Activated naive CD4-positive, alpha-beta T cell treated with anti-CD3 and anti-CD28 coated beads, Interleukin-2, amount 10 ng/mL, durations not matched to agents 7 days and 5 days (primary cell): ENCODE data around the gene HDGF.

Experiments
- CTCF ChIA-PET: fragments of 350-600 bp; sonication (Branson Sonifier 250); formaldehyde crosslinking; loops from one replicate; lab custom pipeline; 2021; ENCODE audit warnings: antibody characterized with exemption; lab: Charles Lee
- DNase-seq: peaks from one replicate; pipeline ENCODE4 v3.0.0-alpha.2; 2020
- H3K27ac Mint-ChIP-seq: one replicate; pipeline ENCODE4 v1.8.0; 2021; ENCODE audit warnings: mild to moderate bottlenecking, moderate library complexity, mixed read lengths
- H3K27me3 Mint-ChIP-seq: one replicate; pipeline ENCODE4 v1.8.0; 2021; ENCODE audit warnings: mild to moderate bottlenecking, mixed read lengths
- H3K36me3 Mint-ChIP-seq: one replicate; pipeline ENCODE4 v1.8.0; 2021; ENCODE audit warnings: mixed read lengths
- H3K4me1 Mint-ChIP-seq: one replicate; pipeline ENCODE4 v1.8.0; 2021; ENCODE audit warnings: mixed read lengths
- H3K4me3 Mint-ChIP-seq: one replicate; pipeline ENCODE4 v1.8.0; 2021; ENCODE audit warnings: mild to moderate bottlenecking, moderate library complexity, mixed read lengths
- H3K9me3 Mint-ChIP-seq: one replicate; pipeline ENCODE4 v1.8.0; 2021; ENCODE audit warnings: mixed read lengths

Gene HDGF

GRCh38 chr1:156740237-156740740 lies 11.2 kb downstream of the HDGF start:
- Mint-ChIP-seq H3K4me1 (peaks cover 54% of the 10 kb centered on the region), H3K36me3 (peaks cover 47% of the 10 kb centered on the region), H3K4me3 (peak overlapping the region; percentile 97), H3K9me3 (no peaks in the 10 kb centered on the region), H3K27me3 (no peaks in the 10 kb centered on the region), H3K27ac (peak overlapping the region; percentile 97)
- DNase-seq: no peak
- CTCF ChIA-PET: interaction anchor here (0.9 to 2.0 kb wide), 5 partner anchors 10 to 119 kb away, joined by 3 to 17 read pairs (median 4); partner anchors contain the start of genes ISG20L2 and METTL25B

DNA sequence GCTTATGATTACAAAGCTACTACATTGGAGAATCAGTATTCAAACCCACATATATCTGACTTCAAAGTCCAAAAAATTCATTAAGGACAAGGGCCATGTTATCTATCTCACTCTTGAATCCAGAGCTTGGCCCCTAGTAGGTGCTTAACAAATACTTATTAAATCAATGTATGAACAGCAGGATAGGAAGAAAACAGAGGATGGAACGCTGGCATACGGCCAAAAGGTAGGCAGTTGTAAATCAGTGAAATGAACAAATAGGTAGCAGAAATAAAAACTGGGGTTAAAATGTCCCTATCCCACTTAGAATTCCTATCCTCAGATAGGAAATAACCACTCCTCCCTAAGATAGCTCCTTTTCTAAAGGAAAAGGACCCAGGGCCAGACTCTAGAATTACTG lies 12.6 kb downstream of the HDGF start:
- H3K27me3 Mint-ChIP-seq: no peaks in the 10 kb centered on the region
- peaks cover 40% of the 10 kb centered on the region for H3K36me3 Mint-ChIP-seq
- peaks cover 45% of the 10 kb centered on the region for H3K4me1 Mint-ChIP-seq
- H3K9me3 Mint-ChIP-seq: no peaks in the 10 kb centered on the region
- CTCF ChIA-PET: interaction anchor here (1.3 kb wide), 2 partner anchors 8 to 12 kb away, joined by 5 to 9 read pairs; no protein-coding TSS in a partner anchor
- no peak overlapping the region for H3K27ac Mint-ChIP-seq
- DNase-seq: no peak
- no peak overlapping the region for H3K4me3 Mint-ChIP-seq

DNA sequence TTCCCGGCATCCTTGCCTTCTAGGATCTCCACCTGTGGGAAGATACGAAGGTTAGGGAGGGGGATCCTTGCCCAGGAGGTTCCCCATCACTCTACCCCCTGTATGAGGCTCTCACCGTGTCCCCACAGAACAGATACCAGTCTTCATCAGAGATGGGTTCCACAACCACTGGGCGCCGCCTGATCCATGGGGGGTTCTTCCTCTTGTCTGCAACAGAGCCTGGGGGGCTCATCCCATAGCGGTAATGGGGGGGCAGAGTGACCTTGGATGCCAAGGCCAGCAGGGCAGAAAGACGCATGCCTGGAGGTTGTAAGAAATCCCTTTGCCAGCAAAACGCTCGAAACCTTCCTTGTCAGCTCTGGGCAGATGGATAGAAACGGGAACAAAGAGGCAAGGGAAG lies 13.1 kb downstream of the HDGF start:
- DNase-seq: no peak
- Mint-ChIP-seq H3K9me3 (no peaks in the 10 kb centered on the region), H3K27ac (no peak overlapping the region), H3K27me3 (no peaks in the 10 kb centered on the region), H3K4me3 (no peak overlapping the region), H3K36me3 (peaks cover 39% of the 10 kb centered on the region), H3K4me1 (peaks cover 42% of the 10 kb centered on the region)
- CTCF ChIA-PET: interaction anchor here (1.3 kb wide), 2 partner anchors 8 to 12 kb away, joined by 5 to 9 read pairs; no protein-coding TSS in a partner anchor

DNA sequence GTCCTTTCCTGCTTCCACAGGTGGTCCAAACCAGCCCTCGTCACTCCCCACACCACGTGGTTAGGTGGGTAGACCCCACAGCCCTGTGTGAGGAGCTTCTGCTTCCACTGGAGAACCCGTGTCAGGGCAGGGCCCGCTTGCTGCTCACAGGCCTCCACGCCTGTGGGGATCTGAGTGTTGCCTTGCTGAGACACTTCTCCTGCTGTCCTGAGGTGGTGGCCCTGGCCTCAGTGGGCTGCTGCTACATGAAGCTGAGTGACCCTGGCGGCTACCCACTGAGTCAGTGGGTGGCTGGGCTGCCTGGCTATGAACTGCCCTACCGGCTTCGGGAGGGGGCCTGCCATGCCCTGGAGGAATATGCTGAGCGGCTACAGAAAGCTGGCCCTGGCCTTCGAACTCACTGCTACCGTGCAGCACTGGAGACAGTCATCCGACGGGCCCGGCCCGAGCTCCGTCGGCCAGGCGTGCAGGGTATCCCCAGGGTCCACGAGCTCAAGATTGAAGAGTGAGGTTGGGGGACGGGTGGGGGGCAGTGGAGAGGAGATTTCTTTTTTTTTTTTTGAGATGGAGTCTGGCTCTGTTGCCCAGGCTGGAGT lies 17.4 kb downstream of the HDGF start:
- CTCF ChIA-PET: no interaction called here
- H3K27ac Mint-ChIP-seq: no peak overlapping the region

DNA sequence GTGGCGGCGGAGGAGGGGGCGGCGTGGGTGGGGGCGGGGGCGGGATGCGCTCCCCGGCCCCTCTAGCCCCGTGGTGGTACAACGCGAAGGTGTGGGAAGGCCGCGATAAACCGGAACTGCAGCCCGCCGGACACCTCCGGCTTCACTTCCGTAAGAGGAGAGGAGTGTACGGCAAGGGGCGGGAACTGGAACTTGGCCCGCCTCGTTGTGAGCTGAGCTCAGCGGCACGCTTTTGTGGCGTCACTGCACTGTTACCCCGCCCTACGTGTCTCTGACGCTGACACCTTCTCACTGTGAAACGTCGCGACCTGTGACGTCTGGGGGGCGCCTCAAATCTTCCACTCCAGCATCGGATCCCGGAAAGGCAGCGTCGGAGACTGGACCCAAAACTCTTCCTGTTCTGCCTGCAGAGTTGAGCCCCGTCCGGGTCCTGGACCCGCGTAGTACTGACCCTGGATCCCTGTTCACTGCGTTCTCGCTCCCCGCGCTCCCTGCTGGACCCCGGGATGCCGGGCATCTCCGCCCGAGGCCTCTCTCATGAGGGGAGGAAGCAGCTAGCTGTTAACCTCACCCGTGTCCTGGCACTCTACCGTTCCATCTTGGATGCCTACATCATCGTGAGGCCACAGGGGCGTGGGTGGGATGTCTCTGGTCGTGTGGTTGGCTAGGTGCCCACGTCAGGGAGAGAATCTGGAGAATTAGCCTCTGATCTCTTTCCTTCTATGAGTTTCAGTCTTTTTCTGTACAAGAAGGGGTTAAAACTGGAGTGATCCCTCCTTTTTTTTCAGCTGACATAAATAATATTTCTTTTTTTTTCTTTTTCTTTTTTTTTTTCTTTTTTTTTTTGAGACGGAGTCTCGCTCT lies 22.6 kb downstream of the HDGF start, which contains the start of gene ISG20L2:
ISG20L2 (minus strand) TSS at position 168 of the 864 bp plus-strand sequence. CDS start 1,114 bp downstream, outside the sequence.
- H3K27ac Mint-ChIP-seq: no peak within 1 kb of the TSS
- DNase-seq: peak; percentile 98
- peaks cover 28% of the 10 kb centered on the region for H3K4me1 Mint-ChIP-seq
- H3K4me3 Mint-ChIP-seq: no peak within 1 kb of the TSS
- H3K36me3 Mint-ChIP-seq: peaks cover 25% of the 10 kb centered on the region
- no peaks in the 10 kb centered on the region for H3K27me3 Mint-ChIP-seq
- CTCF ChIA-PET: interaction anchor here (0.6 to 5.1 kb wide), 13 partner anchors 12 to 160 kb away, joined by 3 to 224 read pairs (median 35); partner anchors contain the start of genes HDGF, MRPL24, NTRK1 and PRCC
- H3K9me3 Mint-ChIP-seq: no peaks in the 10 kb centered on the region

More for the DNA sequence above, 17.4 kb downstream of the HDGF start:
- no peaks in the 10 kb centered on the region for H3K9me3 Mint-ChIP-seq
- H3K4me3 Mint-ChIP-seq: no peak overlapping the region
- no peaks in the 10 kb centered on the region for H3K27me3 Mint-ChIP-seq
- peaks cover 27% of the 10 kb centered on the region for H3K36me3 Mint-ChIP-seq
- no peak for DNase-seq
- peaks cover 22% of the 10 kb centered on the region for H3K4me1 Mint-ChIP-seq

DNA sequence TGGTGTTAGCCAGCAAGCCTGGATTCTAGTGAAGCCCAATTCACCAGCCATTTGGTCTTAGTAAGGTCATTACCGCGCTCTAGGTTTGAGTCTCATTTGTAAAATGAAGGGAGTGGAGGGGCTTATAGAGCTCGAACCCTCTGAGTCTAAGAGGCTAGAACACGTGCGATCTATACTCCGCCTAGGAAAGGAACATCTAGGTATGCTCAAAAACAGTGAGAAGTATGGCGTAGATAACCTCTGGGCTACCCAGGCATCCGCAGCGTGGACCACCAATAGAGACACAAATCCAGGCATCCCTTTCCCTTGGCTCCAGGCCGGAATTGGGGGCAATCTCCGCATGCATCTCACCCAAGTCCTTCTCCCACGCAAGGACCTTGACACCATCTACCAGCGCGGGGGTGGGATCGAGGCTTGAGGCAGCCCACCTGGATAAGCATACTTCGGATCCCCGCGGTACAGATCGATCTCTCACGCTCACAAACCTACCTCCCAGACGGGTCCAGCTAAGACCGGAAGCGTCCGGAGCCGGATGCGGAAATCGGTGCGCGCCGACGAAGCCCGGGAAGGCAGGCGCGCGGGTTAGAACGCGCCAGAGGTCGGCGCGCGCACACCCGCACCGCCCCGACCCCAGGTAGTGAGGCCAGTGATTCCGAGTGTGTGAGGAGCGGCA lies 23.4 kb downstream of the HDGF start, which contains the start of gene METTL25B:
METTL25B (plus strand) TSS at position 544 of the 673 bp plus-strand sequence. CDS start 636 bp downstream, outside the sequence.
- peaks cover 35% of the 10 kb centered on the region for H3K4me1 Mint-ChIP-seq
- no peaks in the 10 kb centered on the region for H3K27me3 Mint-ChIP-seq
- CTCF ChIA-PET: interaction anchor here (0.7 to 5.1 kb wide), 13 partner anchors 13 to 161 kb away, joined by 3 to 224 read pairs (median 35); partner anchors contain the start of genes HDGF, MRPL24, NTRK1 and PRCC
- no peak within 1 kb of the TSS for H3K4me3 Mint-ChIP-seq
- peaks cover 29% of the 10 kb centered on the region for H3K36me3 Mint-ChIP-seq
- H3K9me3 Mint-ChIP-seq: no peaks in the 10 kb centered on the region
- H3K27ac Mint-ChIP-seq: no peak within 1 kb of the TSS
- DNase-seq: peak; percentile 86

- CTCF ChIA-PET: interaction anchor here (0.6 to 5.1 kb wide), 29 partner anchors 11 to 201 kb away, joined by 3 to 224 read pairs (median 12); partner anchors contain the start of genes CRABP2, HAPLN2, HDGF and INSRR
- peaks cover 35% of the 10 kb centered on the region for H3K4me1 Mint-ChIP-seq
- no peaks in the 10 kb centered on the region for H3K27me3 Mint-ChIP-seq
- H3K4me3 Mint-ChIP-seq: no peak overlapping the region
- DNase-seq: no peak
- no peak overlapping the region for H3K27ac Mint-ChIP-seq
- peaks cover 26% of the 10 kb centered on the region for H3K36me3 Mint-ChIP-seq
- no peaks in the 10 kb centered on the region for H3K9me3 Mint-ChIP-seq
Measured at GRCh38 chr1:156727492-156727891, 24.0 kb downstream of the HDGF start.

- H3K27ac Mint-ChIP-seq: no peak overlapping the region
- peaks cover 35% of the 10 kb centered on the region for H3K4me1 Mint-ChIP-seq
Measured at GRCh38 chr1:156726549-156727226, 24.8 kb downstream of the HDGF start.

DNA sequence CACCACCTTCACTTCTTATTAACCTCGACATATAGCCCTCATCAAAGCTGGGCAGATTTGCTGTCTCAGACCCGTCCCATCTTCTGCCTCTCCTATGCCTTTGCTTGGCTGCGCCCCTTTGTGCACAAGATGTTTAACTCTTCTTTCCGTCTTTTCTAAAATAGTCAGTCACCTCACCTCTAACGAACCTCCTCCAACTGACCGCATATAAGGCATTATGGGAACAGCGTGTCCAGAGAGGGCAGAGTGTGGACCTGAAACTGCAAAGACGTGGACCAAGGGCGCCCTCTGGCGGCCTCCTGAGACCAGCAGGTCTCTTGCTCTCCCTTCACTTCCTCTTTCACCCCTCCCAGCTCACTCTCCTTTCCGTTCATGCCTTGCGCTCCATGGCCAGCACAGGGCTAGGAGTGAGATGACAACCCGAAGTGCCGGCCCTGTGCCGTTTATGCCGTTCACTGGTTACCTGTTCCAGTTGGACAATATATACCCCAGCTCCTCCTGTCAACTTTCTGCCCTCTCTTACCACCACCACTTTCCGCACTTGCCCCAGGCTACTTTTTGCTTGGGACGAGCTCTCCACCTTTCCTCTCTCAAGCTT lies 25.7 kb downstream of the HDGF start:
- peak; percentile 89 for DNase-seq
- Mint-ChIP-seq H3K4me1 (peaks cover 31% of the 10 kb centered on the region), H3K9me3 (no peaks in the 10 kb centered on the region), H3K36me3 (peaks cover 31% of the 10 kb centered on the region), H3K4me3 (no peak overlapping the region), H3K27ac (no peak overlapping the region), H3K27me3 (no peaks in the 10 kb centered on the region)
- CTCF ChIA-PET: interaction anchor here (0.6 to 5.1 kb wide), 63 partner anchors 10 to 724 kb away, joined by 3 to 224 read pairs (median 8); partner anchors contain the start of genes CRABP2, GPATCH4, HAPLN2 and HDGF

More at GRCh38 chr1:156726549-156727226, 24.8 kb downstream of the HDGF start:
- Mint-ChIP-seq H3K36me3 (peaks cover 27% of the 10 kb centered on the region), H3K9me3 (no peaks in the 10 kb centered on the region), H3K4me3 (no peak overlapping the region), H3K27me3 (no peaks in the 10 kb centered on the region)
- CTCF ChIA-PET: interaction anchor here (0.6 to 5.1 kb wide), 60 partner anchors 10 to 724 kb away, joined by 3 to 224 read pairs (median 8); partner anchors contain the start of genes CRABP2, GPATCH4, HAPLN2 and HDGF
- peak; percentile 75 for DNase-seq

DNA sequence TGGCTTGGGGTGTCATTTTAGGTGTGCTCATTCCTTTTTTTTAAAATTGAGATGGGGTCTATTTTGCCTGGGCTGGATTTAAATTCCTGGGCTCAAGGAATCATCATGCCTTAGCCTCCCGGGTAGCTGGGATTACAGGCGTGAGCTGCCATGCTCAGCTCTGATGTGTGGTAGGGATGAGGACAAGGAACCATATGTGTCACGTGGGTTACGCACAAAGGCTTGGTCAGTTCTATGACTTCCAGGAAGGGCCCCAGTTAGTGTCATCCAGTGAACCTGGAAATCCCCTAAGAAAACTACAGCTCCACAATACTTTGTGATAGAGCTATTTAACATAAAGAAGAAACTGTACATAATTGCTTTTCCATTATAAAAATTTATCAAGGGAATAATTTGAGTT lies 29.9 kb downstream of the HDGF start:
- no peak overlapping the region for H3K4me3 Mint-ChIP-seq
- no peak for DNase-seq
- peaks cover 16% of the 10 kb centered on the region for H3K4me1 Mint-ChIP-seq
- H3K9me3 Mint-ChIP-seq: no peaks in the 10 kb centered on the region
- no peaks in the 10 kb centered on the region for H3K27me3 Mint-ChIP-seq
- peak overlapping the region; percentile 60 for H3K27ac Mint-ChIP-seq
- CTCF ChIA-PET: interaction anchor here (0.8 to 1.5 kb wide), 8 partner anchors 9 to 206 kb away, joined by 3 to 12 read pairs (median 3); partner anchors contain the start of genes INSRR and NTRK1
- peaks cover 34% of the 10 kb centered on the region for H3K36me3 Mint-ChIP-seq

GRCh38 chr1:156721131-156721530 lies 30.3 kb downstream of the HDGF start:
- H3K4me1 Mint-ChIP-seq: peaks cover 16% of the 10 kb centered on the region
- no peaks in the 10 kb centered on the region for H3K27me3 Mint-ChIP-seq
- no peak for DNase-seq
- peaks cover 36% of the 10 kb centered on the region for H3K36me3 Mint-ChIP-seq
- no peak overlapping the region for H3K4me3 Mint-ChIP-seq
- CTCF ChIA-PET: interaction anchor here (0.8 to 1.5 kb wide), 8 partner anchors 9 to 206 kb away, joined by 3 to 12 read pairs (median 4); partner anchors contain the start of genes INSRR and NTRK1
- H3K27ac Mint-ChIP-seq: no peak overlapping the region
- H3K9me3 Mint-ChIP-seq: no peaks in the 10 kb centered on the region

DNA sequence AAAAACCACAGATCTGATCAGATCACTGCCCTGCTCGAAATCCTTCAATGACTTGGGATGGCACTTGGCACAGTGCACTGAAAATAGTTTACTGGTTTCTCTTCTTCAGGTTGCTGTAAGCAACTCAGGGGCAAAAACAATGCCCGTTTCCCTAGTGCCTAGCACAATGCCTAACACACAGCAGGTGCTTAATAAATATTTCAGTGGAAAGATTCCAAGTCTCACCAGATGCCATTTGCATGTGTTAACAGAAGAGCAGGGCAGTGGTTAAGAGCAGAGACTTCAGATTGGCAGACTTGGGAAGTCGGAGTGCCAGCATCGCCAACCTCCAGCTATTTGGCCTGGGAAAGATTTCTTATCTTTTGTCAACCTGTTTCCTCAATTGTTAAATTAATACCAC lies 34.1 kb downstream of the HDGF start:
- H3K4me1 Mint-ChIP-seq: no peaks in the 10 kb centered on the region
- H3K27ac Mint-ChIP-seq: no peak overlapping the region
- CTCF ChIA-PET: interaction anchor here (4.6 to 6.0 kb wide), 2 partner anchors 9 to 28 kb away, joined by 28 to 34 read pairs; no protein-coding TSS in a partner anchor
- peaks cover 29% of the 10 kb centered on the region for H3K36me3 Mint-ChIP-seq
- H3K27me3 Mint-ChIP-seq: no peaks in the 10 kb centered on the region
- no peaks in the 10 kb centered on the region for H3K9me3 Mint-ChIP-seq
- no peak for DNase-seq
- no peak overlapping the region for H3K4me3 Mint-ChIP-seq
